Nephron progenitor cell (in vitro differentiated cells): ENCODE data around the gene DRD2.

Experiments
- DNase-seq: peaks from one replicate; pipeline ENCODE4 v3.0.0; 2021
- H3K27ac Mint-ChIP-seq: 2 replicates; pipeline ENCODE4 v1.8.0; 2021; ENCODE audit warnings: mild to moderate bottlenecking, moderate library complexity, mixed read lengths
- H3K27me3 Mint-ChIP-seq: 2 replicates; pipeline ENCODE4 v1.8.0; 2021; ENCODE audit warnings: mild to moderate bottlenecking, low read depth, mixed read lengths; ENCODE audit not compliant: poor library complexity
- H3K36me3 Mint-ChIP-seq: 2 replicates; pipeline ENCODE4 v1.8.0; 2021; ENCODE audit warnings: low read depth, mixed read lengths
- H3K4me1 Mint-ChIP-seq: 2 replicates; pipeline ENCODE4 v1.8.0; 2021; ENCODE audit warnings: mixed read lengths
- H3K4me3 Mint-ChIP-seq: 2 replicates; pipeline ENCODE4 v1.8.0; 2021; ENCODE audit warnings: mild to moderate bottlenecking, moderate library complexity, mixed read lengths
- H3K9me3 Mint-ChIP-seq: 2 replicates; pipeline ENCODE4 v1.8.0; 2021; ENCODE audit warnings: mild to moderate bottlenecking, moderate library complexity, mixed read lengths
- TF ChIP-seq, protein P1 (sequence below): fragments of 200-600 bp; sonication (generic); IDR thresholded peaks from 2 replicates; pipeline ENCODE4 v1.5.0; 2021; ENCODE audit warnings: antibody characterized with exemption

The DRD2 gene

DNA sequence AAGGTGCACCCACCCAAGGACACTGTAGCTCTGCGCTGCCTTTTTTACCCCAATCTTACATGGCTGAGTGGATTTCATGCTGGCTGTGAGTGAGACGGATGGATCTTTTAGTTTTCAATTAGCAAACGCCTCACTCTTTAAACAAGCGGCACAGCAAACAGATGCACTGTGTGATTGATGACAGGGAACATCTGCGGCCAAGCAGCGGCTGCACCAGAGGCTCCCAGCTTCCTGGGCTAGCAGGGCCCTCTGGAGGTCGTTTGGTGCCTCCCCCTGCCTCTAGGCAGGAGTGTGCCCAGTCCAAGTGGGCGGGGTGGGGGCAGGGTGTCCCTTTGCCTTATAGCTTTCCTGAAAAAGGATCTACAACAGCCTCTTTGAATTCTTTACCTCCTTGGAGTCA, 2.1 kb upstream of the DRD2 start:
- Mint-ChIP-seq H3K27me3 (peaks cover 87% of the 10 kb centered on the region), H3K4me1 (peaks cover 9% of the 10 kb centered on the region), H3K4me3 (no peak overlapping the region), H3K36me3 (no peaks in the 10 kb centered on the region), H3K27ac (no peak overlapping the region), H3K9me3 (no peaks in the 10 kb centered on the region)
- TF ChIP-seq, protein P1, sequence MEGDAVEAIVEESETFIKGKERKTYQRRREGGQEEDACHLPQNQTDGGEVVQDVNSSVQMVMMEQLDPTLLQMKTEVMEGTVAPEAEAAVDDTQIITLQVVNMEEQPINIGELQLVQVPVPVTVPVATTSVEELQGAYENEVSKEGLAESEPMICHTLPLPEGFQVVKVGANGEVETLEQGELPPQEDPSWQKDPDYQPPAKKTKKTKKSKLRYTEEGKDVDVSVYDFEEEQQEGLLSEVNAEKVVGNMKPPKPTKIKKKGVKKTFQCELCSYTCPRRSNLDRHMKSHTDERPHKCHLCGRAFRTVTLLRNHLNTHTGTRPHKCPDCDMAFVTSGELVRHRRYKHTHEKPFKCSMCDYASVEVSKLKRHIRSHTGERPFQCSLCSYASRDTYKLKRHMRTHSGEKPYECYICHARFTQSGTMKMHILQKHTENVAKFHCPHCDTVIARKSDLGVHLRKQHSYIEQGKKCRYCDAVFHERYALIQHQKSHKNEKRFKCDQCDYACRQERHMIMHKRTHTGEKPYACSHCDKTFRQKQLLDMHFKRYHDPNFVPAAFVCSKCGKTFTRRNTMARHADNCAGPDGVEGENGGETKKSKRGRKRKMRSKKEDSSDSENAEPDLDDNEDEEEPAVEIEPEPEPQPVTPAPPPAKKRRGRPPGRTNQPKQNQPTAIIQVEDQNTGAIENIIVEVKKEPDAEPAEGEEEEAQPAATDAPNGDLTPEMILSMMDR = no peak
- DNase-seq = peak; percentile 44

GRCh38 chr11:113476553-113476952, 1.4 kb upstream of the DRD2 start:
- no peak for DNase-seq
- Mint-ChIP-seq H3K4me1 (peaks cover 9% of the 10 kb centered on the region), H3K4me3 (no peak overlapping the region), H3K27me3 (peaks cover 88% of the 10 kb centered on the region), H3K36me3 (no peaks in the 10 kb centered on the region), H3K9me3 (no peaks in the 10 kb centered on the region), H3K27ac (no peak overlapping the region)
- TF ChIP-seq, protein P1 = no peak

DNA sequence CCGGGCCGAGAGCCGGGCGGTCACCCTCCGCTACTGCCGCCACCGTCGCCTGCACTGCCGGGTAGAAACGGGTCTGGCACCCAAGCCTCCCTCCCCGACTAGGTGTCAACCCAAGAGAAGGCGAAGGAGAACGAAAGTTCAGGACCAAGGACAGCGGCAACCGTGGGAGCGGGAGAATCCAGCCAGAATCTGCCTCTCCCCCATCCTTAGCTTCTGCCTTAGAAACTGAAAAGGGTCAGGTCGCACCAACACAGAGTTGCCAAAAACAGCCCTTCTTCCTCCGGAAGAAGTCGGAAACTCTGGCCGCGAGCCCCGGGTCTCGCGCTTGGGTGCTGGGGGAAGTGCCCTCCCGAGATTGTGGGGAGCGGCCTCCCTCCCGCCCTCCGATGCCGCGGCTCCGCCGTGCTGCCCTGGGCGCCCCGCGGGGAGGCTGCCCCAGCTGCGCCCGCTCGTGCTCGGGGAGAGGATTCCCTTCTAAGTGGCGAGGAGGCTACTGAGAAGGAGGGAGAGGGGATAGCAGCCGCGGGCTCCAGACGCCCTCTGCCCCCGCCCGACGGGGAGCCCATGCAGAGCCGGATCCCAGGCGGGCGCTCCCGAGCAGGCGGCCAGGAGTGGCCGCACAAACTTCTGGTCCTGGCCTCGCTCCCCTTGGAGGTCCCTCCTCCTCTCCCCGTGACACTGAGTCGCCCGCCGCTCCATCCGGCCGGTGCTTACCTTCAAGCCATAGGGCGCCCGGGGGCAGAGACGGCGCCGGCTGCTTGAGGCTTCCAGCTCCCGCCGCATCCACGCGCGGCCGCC, 637 bp downstream of the DRD2 start:
- peaks cover 9% of the 10 kb centered on the region for H3K4me1 Mint-ChIP-seq
- H3K36me3 Mint-ChIP-seq = no peaks in the 10 kb centered on the region
- no peak overlapping the region for H3K27ac Mint-ChIP-seq
- peaks cover 92% of the 10 kb centered on the region for H3K27me3 Mint-ChIP-seq
- peak overlapping the region; percentile 71 for H3K4me3 Mint-ChIP-seq
- DNase-seq = peak; percentile 99
- no peaks in the 10 kb centered on the region for H3K9me3 Mint-ChIP-seq
- TF ChIP-seq, protein P1 = no peak

GRCh38 chr11:113473983-113474361, 1.2 kb downstream of the DRD2 start:
- H3K4me1 Mint-ChIP-seq = peaks cover 9% of the 10 kb centered on the region
- no peak overlapping the region for H3K27ac Mint-ChIP-seq
- TF ChIP-seq, protein P1 = no peak
- H3K36me3 Mint-ChIP-seq = no peaks in the 10 kb centered on the region
- DNase-seq = no peak
- peaks cover 91% of the 10 kb centered on the region for H3K27me3 Mint-ChIP-seq
- H3K9me3 Mint-ChIP-seq = no peaks in the 10 kb centered on the region
- H3K4me3 Mint-ChIP-seq = peak overlapping the region; percentile 71

DNA sequence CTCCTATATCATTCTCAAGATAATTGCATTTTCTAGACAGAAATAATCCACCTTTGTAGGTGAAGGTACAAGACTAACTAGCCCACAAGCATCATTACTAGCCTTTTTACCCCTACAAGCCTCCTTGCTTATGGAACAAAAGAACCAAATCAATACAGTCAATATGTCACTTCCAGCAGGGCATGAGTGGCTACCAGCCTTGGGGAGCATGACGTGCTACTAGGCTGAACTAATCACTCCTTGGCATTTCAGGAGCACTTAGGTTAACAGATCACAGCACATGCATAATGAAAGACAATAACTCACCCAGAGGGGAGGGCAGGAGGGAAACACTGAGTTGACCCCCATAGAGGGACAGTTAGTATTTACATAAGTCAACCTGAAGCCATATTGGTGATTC, 2.7 kb downstream of the DRD2 start:
- no peak overlapping the region for H3K4me3 Mint-ChIP-seq
- no peak overlapping the region for H3K27ac Mint-ChIP-seq
- H3K27me3 Mint-ChIP-seq = peaks cover 80% of the 10 kb centered on the region
- no peak for DNase-seq
- no peaks in the 10 kb centered on the region for H3K36me3 Mint-ChIP-seq
- TF ChIP-seq, protein P1 = no peak
- H3K9me3 Mint-ChIP-seq = no peaks in the 10 kb centered on the region
- peaks cover 9% of the 10 kb centered on the region for H3K4me1 Mint-ChIP-seq

GRCh38 chr11:113470233-113470632, 5.0 kb downstream of the DRD2 start:
- peaks cover 71% of the 10 kb centered on the region for H3K27me3 Mint-ChIP-seq
- H3K4me1 Mint-ChIP-seq = no peaks in the 10 kb centered on the region
- no peaks in the 10 kb centered on the region for H3K9me3 Mint-ChIP-seq
- H3K36me3 Mint-ChIP-seq = no peaks in the 10 kb centered on the region
- no peak overlapping the region for H3K27ac Mint-ChIP-seq
- TF ChIP-seq, protein P1 = no peak
- no peak overlapping the region for H3K4me3 Mint-ChIP-seq
- no peak for DNase-seq
